T-helper 9 cell (primary cell): ENCODE measurements around the gene ABCG1.

ENCODE experiments used
- DNase-seq: peaks from one replicate; pipeline ENCODE4 v3.0.0-alpha.2; 2020

ABCG1 gene

DNA sequence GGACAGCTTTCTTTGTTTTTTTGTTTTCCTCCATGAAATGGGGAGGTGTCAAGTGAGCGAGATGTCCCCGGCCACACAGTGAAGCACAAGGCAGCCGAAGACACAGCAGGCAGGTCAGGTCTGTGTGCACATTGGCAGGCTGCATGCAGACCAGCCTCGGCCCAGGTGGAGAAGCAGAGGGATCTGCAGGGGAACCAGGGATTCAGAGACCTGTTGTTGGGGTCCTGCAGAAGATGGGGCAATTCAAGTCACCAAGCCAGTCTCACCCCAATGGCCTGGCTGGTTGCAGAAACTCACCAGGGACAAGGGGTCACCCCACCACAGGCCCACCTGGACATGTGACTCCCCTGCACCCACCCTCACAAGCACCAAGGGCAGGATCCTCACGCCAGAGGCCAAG, 4.0 kb upstream of the ABCG1 start:
- no peak for DNase-seq

DNA sequence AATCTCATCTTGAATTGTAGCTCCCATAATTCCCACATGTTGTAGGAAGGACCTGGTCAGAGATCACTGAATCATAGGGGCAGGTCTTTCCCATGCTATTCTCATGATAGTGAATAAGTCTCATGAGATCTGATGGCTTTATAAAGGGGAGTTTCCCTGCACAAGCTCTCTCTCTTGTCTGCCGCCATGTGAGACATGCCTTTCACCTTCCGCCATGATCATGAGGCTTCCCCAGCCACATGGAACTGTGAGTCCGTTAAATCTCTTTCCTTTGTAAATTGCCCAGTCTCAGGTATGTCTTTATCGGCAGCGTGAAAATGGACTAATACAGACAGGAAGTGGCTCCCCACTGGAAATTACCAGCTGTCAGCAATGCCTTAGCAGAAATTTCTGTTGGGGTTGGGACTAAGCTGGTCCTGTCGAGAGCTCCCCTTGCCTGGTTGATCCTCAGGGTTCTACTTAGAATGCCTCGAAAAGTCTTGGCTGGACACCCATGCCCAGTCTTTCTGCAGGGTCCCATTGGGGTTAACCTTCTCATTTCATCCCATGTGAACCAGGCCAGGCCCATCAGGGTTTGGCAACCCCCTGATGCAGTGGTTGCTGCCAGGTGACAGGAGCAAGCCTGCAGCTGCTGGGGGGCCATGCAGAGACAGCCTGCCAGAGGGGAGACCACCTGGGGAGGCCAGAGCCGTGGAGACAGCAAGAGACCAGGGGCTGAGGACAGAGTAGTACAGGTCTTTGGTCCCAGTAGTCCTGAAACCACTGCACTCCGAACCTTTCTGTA, 2.8 kb upstream of the ABCG1 start:
- no peak for DNase-seq

DNA sequence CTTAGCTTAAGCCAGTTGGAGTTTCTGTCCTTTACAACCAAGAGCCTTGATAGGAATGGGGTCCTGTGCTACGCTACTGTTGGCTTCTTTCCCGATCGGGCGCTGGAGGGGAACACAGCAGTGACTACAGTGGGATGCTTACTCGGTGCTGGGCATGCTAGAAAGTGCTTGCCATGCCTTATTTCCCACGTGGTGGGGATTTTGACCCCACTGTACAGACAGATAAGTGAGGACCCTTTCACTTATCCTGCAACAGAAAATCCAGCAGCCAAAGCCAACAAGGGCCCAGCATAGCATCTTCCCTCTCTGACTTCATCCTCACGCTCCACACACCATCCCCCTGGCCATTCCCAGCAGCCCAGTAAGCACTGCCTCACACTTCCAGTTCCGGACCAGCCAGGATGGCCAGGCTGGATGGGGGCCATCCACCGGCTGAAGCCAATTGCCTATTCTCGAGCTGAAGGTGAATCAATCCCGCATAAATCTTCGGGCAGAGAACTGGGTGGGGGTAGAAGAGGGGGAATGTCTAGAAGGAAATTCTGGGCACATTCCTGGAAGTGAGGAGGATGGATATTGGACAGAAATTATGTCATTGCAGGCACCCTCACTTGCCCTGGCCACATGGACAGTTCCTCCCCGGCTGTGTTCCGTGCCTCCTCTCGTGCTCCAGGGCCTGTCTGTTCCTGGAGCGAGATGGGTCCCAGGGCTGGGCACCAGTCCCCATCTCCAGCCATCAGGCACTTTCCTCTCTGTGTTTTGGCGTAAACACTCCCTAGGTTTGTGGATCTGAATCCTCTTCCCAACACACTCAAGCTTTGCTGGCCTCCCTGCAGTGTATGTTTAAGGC, 2.0 kb upstream of the ABCG1 start:
- no peak for DNase-seq

DNA sequence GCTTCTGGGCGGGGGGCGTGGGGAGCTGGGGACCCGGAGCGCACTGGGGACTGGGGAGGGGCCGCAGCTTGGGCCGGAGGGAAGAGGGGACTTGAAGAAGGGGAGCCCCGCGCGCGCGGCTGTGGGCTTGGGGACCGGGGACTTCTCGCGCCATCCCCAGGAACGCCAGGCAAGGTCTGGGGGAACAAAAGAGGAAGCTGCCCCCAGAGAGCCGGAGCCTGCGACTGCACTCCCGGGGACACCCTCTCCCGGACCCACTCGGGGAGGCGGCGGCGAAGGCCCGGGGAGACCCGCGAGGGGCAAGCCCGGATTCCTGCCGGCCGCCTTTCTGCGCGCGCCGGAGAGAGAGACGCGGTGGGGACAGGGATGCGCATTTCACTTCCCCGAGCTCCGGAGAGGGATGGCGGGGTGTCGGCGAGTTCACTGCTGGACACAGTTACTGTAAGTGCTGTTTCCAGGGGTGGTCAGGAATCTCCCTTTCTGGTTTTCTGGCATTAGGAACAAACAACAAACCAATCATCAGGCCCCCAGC, 732 bp downstream of the ABCG1 start:
- peak; percentile 33 for DNase-seq

DNA sequence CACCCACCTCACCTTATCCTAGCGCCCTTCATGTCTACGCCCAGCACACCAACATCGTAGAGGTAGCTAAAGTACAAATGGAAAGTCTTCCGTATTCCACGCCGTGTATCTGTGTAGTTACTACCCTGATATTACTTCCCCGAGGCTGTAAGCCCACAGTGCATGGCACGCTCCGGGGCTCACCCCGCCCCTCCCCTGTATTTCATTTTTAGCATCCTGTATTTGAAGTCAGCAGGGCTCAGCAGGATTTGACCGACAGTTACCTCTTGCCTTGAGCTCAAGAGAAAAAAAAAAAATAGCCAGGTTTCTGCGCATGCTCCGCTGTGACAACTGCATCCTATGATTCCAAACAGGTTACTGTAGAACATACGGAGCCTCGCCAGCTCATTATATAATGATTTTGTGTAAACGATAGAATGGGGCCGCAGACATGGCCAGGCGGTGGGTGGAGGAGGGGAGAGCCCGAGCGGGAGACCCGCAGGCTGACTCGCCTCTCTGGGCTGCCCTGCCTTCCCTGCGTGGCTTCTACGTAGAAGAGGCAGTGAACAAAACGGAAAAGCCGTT, 1.3 kb downstream of the ABCG1 start:
- peak; percentile 63 for DNase-seq

DNA sequence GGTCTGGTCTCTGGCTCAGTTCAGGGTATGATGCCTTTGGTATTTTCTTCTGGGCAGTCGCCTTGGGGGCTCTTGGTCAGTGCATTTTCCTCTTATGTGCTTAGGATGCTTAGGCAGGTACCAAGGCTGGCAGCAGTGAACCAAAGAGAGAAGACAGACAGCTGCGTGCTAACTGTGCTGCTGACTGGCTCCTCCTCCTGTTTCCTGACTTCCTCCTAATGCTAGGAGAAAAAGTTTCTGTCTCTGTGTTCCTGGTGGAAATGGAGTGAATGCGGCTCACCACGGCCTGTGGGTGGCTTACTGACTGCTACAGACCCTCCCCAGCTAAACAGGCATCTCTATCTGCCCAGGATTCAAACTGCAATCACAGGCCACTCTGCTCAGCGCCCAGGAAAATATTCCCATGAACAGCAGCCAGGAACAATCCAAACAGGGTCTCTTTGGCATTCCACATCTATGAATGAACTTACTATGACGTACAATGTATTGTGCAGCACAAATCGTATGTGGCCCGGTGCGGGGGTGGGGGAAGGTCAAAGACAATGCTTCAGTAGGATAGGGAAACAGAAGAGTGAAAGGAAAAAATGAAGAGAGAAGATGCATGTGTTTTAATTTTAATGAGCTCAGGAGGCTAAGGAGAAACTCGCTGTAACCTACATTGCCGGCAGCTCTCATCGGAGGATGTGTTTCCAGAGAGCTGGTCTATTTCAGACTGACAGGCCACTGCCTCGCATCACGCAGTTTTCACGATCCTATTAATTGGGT, 2.8 kb downstream of the ABCG1 start:
- DNase-seq = no peak

DNA sequence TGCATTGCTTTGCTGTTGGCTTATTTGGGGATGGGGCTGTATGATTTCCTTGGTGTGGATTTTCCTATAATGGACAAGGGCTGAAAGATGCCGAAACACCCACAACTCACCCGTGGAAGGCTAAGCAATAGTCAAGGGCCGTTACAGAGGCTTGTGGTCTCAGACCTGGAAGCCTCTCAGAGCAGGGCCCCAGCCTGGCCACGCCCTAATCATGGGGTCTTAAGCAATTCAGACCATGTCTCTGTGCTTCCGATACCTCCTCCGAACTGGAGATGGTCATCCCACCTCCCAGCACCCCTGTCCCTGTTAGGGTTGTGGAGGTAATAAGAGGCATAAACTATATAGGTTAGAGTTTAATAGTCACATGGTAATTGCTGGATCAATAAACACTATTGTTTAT, 3.4 kb downstream of the ABCG1 start:
- no peak for DNase-seq

DNA sequence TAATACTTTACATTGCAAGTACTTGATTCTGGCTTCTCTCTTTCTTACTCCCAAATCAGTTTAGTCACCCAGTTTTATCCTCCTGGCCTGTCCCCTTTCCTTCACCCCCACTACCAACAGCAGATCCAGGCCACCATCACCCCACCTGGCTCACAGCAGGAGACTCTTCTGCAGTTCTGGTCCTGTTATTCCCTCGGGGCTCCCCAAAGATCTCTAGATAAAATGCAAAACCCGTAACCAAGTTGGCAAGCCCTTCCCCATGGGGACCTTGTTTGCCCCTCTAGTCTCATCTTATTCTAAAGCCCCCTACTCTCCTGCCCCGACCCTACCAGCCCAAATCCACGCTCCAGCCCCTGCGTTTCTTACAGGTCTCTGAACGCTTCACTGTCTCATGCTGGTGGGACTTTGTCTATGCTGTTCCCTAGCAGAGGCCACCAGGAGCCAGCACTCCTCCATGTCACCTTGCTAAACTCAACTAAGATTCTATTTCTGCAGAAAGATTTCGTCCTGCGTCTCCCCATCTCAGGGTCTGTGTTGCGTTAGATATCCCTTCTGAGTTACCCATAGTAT, 4.0 kb downstream of the ABCG1 start:
- no peak for DNase-seq

DNA sequence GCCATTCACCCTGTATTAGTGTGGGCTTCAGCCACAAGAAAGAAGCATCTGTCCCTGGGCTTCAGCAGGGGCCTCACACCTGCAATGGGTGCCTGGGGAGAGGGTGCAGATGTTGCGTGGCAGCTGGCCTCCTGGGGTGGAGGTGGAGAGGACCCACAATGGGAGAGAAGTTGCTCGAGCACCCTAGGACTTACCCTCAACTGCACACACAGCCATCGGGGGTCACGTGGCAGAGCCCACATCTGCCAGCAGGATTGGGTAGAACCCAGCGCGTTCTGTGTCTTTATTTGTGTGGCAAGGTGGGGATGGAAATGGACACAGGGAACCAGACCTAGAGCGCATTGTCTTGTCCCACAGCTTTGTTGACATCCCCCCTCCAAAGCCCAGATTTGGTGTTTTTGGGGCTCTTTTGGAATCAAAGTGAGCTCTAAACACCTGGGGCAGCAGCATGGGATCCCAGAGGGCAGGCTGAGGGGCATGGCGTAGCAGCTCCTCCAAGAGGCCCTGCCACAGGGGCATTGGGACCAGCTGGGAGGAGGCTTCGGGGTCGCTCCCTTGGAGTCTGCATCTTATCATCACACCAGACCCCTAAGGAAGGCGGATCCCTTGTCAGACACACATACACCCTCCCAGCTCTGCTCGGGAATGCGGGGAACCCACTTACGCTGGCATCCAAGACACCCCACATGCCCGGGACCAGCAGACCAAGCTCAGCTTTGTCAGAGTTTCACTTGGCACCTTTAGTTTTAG, 5.1 kb downstream of the ABCG1 start:
- DNase-seq = no peak

DNA sequence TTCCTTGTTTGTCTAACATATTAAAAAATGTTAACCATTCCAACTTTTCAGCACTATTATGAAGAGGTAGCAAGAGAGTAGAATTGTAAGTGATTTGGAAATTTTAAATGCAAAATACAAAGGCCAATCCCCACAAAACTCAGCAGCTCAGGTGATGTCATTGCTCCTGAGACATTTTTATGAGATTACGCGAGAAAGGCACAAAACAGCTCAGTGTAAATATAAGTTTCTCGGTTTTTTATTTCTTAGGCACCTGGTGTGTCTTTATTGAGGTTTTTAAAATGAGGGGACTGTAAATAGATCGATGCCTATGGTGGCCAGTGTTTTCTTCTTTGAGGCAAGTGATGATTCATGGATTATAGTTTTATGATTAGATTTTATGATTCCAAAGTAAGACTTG, 6.1 kb downstream of the ABCG1 start:
- DNase-seq = no peak

DNA sequence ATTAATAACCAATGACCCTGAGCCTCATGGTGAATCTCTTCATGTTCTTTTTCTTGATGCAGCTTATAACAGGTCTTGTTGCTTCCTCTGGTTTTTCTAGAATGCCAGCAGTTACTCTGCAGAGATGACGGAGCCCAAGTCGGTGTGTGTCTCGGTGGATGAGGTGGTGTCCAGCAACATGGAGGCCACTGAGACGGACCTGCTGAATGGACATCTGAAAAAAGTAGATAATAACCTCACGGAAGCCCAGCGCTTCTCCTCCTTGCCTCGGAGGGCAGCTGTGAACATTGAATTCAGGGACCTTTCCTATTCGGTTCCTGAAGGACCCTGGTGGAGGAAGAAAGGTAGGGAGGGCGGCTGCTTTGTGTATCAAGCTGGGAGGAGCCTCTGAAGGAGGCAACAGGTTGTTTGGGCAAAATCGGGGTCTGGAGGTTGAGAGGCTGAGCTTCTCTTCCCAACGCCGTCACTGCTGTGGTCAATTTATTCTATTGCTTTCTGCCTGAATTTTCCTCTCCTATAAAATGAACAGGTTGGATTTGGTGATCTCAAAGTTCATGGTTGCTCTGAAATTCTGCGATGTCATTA, 6.7 kb downstream of the ABCG1 start:
- DNase-seq = no peak

DNA sequence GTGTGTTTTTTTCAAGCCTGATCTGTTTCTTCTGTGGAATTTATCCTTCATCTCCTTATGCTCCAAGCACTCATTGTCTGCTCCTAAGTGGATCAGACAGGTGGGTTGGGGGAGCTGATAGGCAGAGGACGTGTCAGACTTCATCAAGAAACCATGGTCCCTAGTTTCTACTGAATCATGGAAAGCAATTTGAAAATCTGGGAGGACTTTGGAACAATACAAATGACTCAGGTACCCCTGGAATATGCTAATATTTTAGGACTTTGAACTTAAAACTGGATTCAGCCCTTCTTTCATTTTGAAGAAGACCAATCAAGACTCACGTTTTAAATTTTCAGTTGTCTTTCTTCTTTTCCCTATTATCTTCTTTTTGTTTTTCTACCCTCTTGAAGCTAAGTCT, 7.7 kb downstream of the ABCG1 start:
- no peak for DNase-seq

DNA sequence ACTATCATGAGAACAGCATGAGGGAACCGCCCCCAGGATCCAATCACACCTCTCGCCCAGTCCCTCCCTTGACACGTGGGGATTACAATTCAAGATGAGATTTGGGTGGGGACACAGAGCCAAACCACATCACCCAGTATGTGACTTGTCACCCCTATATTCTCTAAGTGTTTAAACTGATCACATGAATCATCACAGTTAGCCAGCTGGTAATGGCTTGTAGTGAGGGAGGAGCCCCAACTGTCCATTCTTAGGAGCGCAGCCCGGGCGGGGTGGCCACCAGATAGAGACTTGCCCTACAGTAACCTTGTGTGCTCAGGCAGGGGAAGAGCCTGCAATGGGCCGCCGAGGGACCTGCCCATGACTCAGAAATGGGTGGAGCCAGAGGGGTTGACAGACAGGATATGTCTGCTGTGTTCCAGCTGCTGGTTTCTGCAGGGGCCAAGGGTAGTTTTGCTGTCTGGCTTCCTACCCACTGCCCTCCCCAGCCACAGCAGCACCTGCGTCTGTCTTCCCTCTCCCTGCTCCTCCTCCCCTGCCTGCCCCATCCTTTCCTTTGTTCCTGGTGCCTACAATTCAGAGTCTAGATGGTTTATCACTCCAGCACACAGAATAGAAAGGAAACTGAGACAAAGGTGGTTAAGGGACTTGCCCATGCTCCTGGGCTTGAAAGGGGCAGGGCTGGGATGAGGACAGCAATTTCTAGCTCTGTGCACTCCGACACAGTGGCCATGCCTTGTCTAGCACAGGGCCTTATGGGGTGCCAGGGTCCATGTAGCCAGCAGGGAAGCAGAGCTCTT, 9.2 kb downstream of the ABCG1 start:
- peak; percentile 88 for DNase-seq

DNA sequence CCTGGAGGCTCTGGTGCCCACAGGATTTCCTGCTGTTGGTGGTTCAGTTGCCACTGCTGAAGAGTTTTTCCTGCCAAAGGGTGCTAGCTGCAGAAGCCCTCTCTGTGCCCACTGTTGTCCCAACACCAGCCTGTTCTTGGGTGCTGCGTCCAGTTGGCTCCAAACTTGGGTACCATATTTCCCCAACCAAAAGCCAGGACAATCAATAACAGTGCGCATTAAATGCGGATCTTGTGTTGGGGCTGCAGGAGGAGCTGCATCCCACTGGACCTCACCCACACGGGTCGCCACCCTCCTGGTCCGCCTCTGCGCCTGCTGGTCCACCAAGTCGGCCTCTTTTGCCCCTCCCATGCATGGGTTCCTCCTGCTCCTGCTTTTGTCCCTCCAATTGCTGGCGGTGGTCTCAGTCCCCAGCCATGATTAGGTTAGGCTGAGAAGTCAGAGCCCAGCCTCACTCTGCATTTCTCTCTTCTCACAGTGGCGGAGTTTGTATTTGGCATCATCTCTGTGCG, 9.8 kb downstream of the ABCG1 start:
- no peak for DNase-seq

DNA sequence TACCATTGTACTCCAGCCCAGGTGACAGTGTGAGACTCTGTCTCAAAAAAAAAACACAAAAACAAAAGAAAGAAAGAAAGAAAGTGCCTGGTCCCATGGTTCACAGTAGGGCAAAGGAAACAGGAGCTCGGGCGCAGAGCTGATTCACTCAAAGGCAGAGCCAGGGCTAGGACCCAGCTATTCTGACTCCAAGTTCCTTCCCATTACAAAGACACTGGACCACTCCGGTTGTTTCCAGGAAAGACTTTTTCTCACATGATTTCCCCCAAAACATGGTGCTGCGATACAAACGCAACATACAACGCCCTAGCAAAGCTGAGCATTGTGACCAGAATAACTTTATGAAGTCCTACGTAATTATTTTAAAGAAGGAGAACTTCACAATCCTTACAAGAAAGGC, 10.7 kb downstream of the ABCG1 start:
- no peak for DNase-seq

DNA sequence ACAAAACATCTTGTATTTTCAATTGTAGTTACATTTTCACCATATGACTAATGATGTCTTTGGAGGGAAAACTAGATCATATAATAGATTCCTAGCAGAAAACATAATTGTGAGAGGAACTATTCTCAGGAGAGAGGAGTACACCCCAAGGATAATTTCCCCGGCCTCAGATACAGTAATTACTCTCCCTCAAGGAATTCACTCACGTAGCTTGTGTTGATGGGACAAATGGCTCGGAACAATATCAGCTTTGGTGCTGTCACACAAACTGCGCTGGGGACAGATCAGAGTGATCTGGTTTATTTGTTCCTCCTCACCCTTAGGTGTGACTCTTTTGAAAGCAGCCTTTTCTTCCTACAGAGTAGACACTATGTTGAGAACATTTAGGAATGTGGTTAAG, 11.2 kb downstream of the ABCG1 start:
- no peak for DNase-seq

DNA sequence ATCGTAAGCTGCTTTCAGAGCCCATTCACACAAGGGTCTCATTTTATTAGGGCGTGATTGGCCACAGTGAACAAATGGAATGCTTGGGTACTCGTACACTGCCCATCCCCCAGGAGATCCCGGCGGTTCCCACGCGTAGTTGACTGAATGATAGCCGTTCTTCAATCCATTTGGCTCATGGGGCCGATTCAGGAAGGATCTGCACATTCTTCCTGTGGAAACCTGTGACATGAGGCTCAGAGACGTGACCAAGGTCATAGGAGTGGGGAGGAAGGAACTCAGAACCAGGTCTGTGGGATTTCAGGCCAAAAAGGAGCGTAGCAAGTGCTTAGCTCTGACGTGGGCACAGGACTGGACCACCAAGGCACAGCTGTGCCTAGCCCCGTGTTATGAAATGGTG, 11.7 kb downstream of the ABCG1 start:
- no peak for DNase-seq

DNA sequence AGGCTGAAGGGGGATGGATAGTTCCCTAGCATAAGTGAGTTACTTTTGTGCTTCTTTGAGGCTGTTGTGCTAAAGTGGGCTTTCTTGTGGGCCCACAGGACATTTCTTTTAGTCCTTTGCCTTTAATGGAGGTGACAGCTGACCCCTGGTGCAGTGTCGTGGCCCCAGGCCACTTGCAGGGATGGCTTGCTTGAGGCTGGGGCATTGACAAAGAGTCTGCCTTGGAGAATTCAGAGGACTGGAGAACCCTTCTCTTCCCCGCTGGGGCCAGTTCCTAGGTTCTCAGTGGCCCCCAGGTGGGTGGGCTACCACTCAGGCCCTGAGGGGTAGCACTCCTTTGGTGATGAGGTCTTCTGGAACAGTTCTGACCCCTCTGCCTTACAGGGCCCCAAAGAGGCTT, 12.8 kb downstream of the ABCG1 start:
- no peak for DNase-seq

DNA sequence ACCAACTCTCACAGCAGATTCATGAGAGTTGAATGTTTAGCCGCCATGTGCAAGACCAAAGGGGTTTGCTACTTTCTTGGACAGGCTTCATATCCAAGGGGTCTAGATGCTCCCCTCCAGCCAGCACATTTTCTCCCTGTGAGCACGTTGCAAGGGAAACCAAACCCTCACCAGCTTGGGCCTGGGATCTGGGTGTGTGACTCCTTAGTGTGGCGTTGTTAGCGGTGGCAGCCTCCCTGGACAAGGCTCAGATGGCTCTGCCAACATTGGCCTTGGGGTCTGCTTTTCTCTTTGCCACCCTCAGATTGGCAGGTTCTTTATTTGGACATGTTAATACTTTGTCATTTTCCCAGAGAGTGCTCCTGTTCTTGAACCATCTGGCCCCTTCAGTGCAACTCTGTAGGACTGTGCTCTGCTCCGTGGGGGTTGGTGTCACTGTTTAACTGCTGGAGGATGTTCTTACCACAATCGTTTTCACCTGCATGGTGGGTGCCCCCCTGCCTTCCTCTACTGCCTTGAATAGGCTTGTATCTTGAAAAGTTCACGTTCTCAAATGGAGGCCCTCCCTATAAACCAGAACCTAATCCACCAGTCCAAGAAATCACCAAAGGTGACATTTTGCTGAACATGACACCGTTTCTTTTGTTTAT, 13.4 kb downstream of the ABCG1 start:
- no peak for DNase-seq
